ENCODE results near the gene SLC25A23.

- TF ChIP-seq POLR2A (IDR thresholded peaks at IDR 0.05; ENCODE audit: low read length) (no peak), GATA1 (IDR thresholded peaks at IDR 0.05; ENCODE audit: low read depth, low read length) (no peak)
Observed at GRCh38 chr19:6392221-6393073, 67.1 kb downstream of the SLC25A23 start.
